ENCODE data around the gene KIT.

KIT gene

GRCh38 chr4:54677853-54678650 lies 20.3 kb downstream of the KIT start:
- Histone ChIP-seq H3K4me3 (replicated peaks; ENCODE audit: low read depth, low read length) (no peak overlapping the region), H3K36me3 (ENCODE audit: control insufficient read depth, insufficient read depth, low read length) (no peaks in the 10 kb centered on the region), H3K27me3 (replicated peaks; ENCODE audit: control insufficient read depth, insufficient read depth, low read length) (no peaks in the 10 kb centered on the region; the same call in 1 of the 2 replicates)
- DNase-seq (ENCODE audit: extremely low read depth, insufficient read length) = no peak
- TF ChIP-seq, protein P1, sequence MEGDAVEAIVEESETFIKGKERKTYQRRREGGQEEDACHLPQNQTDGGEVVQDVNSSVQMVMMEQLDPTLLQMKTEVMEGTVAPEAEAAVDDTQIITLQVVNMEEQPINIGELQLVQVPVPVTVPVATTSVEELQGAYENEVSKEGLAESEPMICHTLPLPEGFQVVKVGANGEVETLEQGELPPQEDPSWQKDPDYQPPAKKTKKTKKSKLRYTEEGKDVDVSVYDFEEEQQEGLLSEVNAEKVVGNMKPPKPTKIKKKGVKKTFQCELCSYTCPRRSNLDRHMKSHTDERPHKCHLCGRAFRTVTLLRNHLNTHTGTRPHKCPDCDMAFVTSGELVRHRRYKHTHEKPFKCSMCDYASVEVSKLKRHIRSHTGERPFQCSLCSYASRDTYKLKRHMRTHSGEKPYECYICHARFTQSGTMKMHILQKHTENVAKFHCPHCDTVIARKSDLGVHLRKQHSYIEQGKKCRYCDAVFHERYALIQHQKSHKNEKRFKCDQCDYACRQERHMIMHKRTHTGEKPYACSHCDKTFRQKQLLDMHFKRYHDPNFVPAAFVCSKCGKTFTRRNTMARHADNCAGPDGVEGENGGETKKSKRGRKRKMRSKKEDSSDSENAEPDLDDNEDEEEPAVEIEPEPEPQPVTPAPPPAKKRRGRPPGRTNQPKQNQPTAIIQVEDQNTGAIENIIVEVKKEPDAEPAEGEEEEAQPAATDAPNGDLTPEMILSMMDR (IDR thresholded peaks at IDR 0.05; ENCODE audit: insufficient read depth, low read length, poor library complexity, severe bottlenecking) = no peak

DNA sequence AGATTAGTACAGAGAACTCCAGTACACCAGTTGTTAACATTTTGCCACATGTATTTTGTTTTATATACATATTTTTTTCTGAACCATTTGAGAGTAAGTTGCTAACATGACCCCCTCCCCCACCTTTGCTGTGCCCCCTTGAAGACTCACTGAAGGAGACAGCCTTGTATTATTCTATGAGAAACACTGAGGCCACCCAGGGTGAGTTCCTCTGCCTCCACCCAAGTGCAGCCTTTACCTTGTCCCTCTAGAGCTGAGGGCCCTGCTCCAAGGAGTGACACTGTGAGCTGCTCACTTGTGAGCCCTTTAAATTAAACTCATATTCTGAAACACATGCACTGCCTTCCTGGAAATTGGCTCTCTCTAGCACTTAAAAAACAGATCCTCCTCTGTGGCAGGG lies 21.1 kb downstream of the KIT start:
- no peak for DNase-seq (ENCODE audit: extremely low read depth, insufficient read length)
- H3K4me3 ChIP-seq (replicated peaks; ENCODE audit: low read depth, low read length) = no peak overlapping the region
- TF ChIP-seq, protein P1 (IDR thresholded peaks at IDR 0.05; ENCODE audit: insufficient read depth, low read length, poor library complexity, severe bottlenecking) = no peak
- H3K36me3 ChIP-seq (ENCODE audit: control insufficient read depth, insufficient read depth, low read length) = no peaks in the 10 kb centered on the region
- no peaks in the 10 kb centered on the region; the same call in 1 of the 2 replicates for H3K27me3 ChIP-seq (replicated peaks; ENCODE audit: control insufficient read depth, insufficient read depth, low read length)

GRCh38 chr4:54679813-54680212 lies 22.1 kb downstream of the KIT start:
- Histone ChIP-seq H3K27me3 (replicated peaks; ENCODE audit: control insufficient read depth, insufficient read depth, low read length) (no peaks in the 10 kb centered on the region; the same call in 1 of the 2 replicates), H3K4me3 (replicated peaks; ENCODE audit: low read depth, low read length) (no peak overlapping the region), H3K36me3 (ENCODE audit: control insufficient read depth, insufficient read depth, low read length) (no peaks in the 10 kb centered on the region)
- no peak for DNase-seq (ENCODE audit: extremely low read depth, insufficient read length)
- TF ChIP-seq, protein P1 (IDR thresholded peaks at IDR 0.05; ENCODE audit: insufficient read depth, low read length, poor library complexity, severe bottlenecking) = no peak

- Histone ChIP-seq H3K4me3 (replicated peaks; ENCODE audit: low read depth, low read length) (no peak overlapping the region), H3K27me3 (replicated peaks; ENCODE audit: control insufficient read depth, insufficient read depth, low read length) (no peaks in the 10 kb centered on the region), H3K36me3 (ENCODE audit: control insufficient read depth, insufficient read depth, low read length) (no peaks in the 10 kb centered on the region)
- DNase-seq (ENCODE audit: extremely low read depth, insufficient read length) = peak; percentile 12
- TF ChIP-seq, protein P1 (IDR thresholded peaks at IDR 0.05; ENCODE audit: insufficient read depth, low read length, poor library complexity, severe bottlenecking) = peak; percentile 72
Observed at GRCh38 chr4:54683616-54684346, 26.0 kb downstream of the KIT start.

DNA sequence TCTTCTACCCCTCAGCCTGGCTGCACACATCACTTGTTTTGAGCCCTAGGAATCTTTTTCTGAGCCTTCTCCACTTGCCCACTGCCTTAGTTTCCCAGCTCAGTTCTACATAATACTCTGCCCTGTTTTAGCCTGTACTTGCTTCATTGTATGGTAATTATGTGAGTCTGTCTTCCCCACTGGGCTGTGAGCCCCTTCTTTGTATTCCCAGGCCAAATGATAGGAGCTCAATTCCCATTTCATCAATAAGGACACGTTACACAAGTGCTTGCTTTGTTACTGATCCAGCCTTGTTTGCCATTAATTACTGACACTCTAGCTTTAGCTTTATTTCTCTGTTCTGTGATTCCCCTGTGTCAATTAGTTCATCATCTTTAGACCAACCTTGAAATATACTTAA lies 28.1 kb downstream of the KIT start:
- no peak for DNase-seq (ENCODE audit: extremely low read depth, insufficient read length)
- no peak overlapping the region for H3K4me3 ChIP-seq (replicated peaks; ENCODE audit: low read depth, low read length)
- no peaks in the 10 kb centered on the region for H3K36me3 ChIP-seq (ENCODE audit: control insufficient read depth, insufficient read depth, low read length)
- H3K27me3 ChIP-seq (replicated peaks; ENCODE audit: control insufficient read depth, insufficient read depth, low read length) = no peaks in the 10 kb centered on the region
- TF ChIP-seq, protein P1 (IDR thresholded peaks at IDR 0.05; ENCODE audit: insufficient read depth, low read length, poor library complexity, severe bottlenecking) = no peak
